Astrocyte of the cerebellum (primary cell): Measurements from ENCODE around the gene GREB1.

Experiments
- DNase-seq: peaks from one replicate; pipeline ENCODE4 v3.0.0-alpha.2; 2011; ENCODE audit warnings: low read depth
- H3K4me3 ChIP-seq: 2 replicates; pipeline ENCODE4 v1.5.1; 2011; ENCODE audit warnings: mild to moderate bottlenecking, low read depth, low read length, moderate library complexity
- CTCF ChIP-seq: IDR thresholded peaks from 2 replicates; pipeline ENCODE4 v1.5.1; 2012; ENCODE audit warnings: low read length, low read depth, moderate library complexity, mild to moderate bottlenecking; ENCODE audit errors: missing control alignments
- in situ Hi-C: cut with HindIII; loops from 2 replicates; pipeline ENCODE4 v1.10.0; 2017; ENCODE audit warnings: low sequenced_read_pairs

GREB1 gene

GRCh38 chr2:11566383-11566782 is 32.5 kb downstream of the GREB1 start:
- no peak for DNase-seq
- H3K4me3 ChIP-seq, result no peak overlapping the region
- in situ Hi-C loops, result no loop called here
- no peak for TF ChIP-seq CTCF

GRCh38 chr2:11567631-11568031 is 33.8 kb downstream of the GREB1 start:
- TF ChIP-seq CTCF, result no peak
- no peak overlapping the region for H3K4me3 ChIP-seq
- in situ Hi-C loops, result no loop called here
- DNase-seq, result no peak

GRCh38 chr2:11568436-11568835 is 34.6 kb downstream of the GREB1 start:
- DNase-seq, result no peak
- TF ChIP-seq CTCF, result no peak
- in situ Hi-C loops, result no loop called here
- H3K4me3 ChIP-seq, result no peak overlapping the region

- no peak for DNase-seq
- H3K4me3 ChIP-seq, result no peak overlapping the region
- in situ Hi-C loops, result no loop called here
- no peak for TF ChIP-seq CTCF
These were observed 35.8 kb downstream of the GREB1 start for GRCh38 chr2:11569636-11570035.

- in situ Hi-C loops, result no loop called here
- no peak for TF ChIP-seq CTCF
These were observed 37.3 kb downstream of the GREB1 start for GRCh38 chr2:11571170-11571569.

GRCh38 chr2:11572996-11573395 is 39.2 kb downstream of the GREB1 start:
- H3K4me3 ChIP-seq, result no peak overlapping the region
- in situ Hi-C loops, result no loop called here
- no peak for DNase-seq
- no peak for TF ChIP-seq CTCF

More at GRCh38 chr2:11571170-11571569, 37.3 kb downstream of the GREB1 start:
- DNase-seq, result no peak
- H3K4me3 ChIP-seq, result no peak overlapping the region

- H3K4me3 ChIP-seq, result no peak overlapping the region
- peak; percentile 43 for DNase-seq
- TF ChIP-seq CTCF, result no peak
- in situ Hi-C loops, result no loop called here
These were observed 39.8 kb downstream of the GREB1 start for GRCh38 chr2:11573418-11574175.
